ENCODE results near the gene LAD1. TPM values are rescaled to one million over a fixed set of nuclear protein-coding genes. Genes with fewer than 3 reads are reported as not detected.

Gene LAD1
- total RNA-seq, 1 donor from 2014 or later = 1.2 TPM

DNA sequence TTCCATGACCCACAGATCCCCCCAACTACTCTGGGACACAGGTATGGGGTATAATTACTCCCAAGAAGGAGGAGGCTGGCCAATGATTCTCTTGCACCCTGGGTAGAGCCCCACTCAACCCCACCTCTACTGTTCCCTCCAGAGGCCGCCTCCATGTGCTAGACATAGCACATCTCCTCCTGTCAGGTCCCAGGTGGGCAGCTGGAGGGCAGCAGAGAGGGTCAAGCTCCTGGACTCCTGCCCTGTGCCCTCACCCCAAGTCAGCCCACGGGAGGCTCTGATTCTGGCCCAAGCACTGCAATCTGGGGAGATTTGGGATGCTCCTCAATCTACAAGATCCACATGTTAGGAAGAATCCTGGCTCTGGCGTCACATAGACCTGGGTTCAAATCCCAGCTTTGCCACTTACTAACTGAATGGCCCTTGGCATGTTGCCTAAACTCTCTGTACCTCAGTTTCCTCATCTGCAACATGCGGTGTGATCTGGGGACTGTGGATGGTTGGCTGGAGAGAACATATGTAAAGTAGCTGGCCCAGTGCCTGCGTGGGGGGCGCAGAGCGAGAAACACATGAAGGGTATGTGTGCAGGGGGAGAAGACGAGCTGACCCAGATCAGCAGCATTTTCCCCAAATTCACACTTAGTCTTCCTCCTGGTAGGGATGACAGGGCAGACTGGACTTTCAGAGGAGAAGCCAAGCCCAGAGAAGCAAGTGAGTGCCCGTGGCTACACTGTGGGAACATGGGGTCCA lies 44.8 kb downstream of the LAD1 start:
- H3K27me3 ChIP-seq (ENCODE audit: insufficient read depth, low read length) = peaks cover 18% of the 10 kb centered on the region
- H3K4me2 ChIP-seq (ENCODE audit: low read length) = no peak overlapping the region
- no peaks in the 10 kb centered on the region for H4K20me1 ChIP-seq (ENCODE audit: insufficient read depth, low read length)
- no peak for TF ChIP-seq CTCF (IDR thresholded peaks at IDR 0.05; ENCODE audit: insufficient read depth, low read depth, low read length)
- no peak for TF ChIP-seq EZH2 (IDR thresholded peaks at IDR 0.05; ENCODE audit: insufficient read depth, low read length)
- H3K9ac ChIP-seq (ENCODE audit: low read length) = no peak overlapping the region
- Mint-ChIP-seq H3K27ac (ENCODE audit: unreplicated experiment) (no peak overlapping the region), H3K4me3 (ENCODE audit: unreplicated experiment) (no peak overlapping the region), H3K36me3 (ENCODE audit: low read depth, unreplicated experiment) (peaks cover 4% of the 10 kb centered on the region), H3K9me3 (ENCODE audit: unreplicated experiment) (no peaks in the 10 kb centered on the region), H3K27me3 (ENCODE audit: low read depth, unreplicated experiment) (peaks cover 54% of the 10 kb centered on the region), H3K4me1 (ENCODE audit: low read depth, unreplicated experiment) (peaks cover 11% of the 10 kb centered on the region)
- H3K79me2 ChIP-seq (ENCODE audit: insufficient read depth, low read length) = no peaks in the 10 kb centered on the region
- no peaks in the 10 kb centered on the region for H3K9me3 ChIP-seq (ENCODE audit: insufficient read depth, low read depth, low read length)
- DNase-seq (ENCODE audit: low read depth) (no peak), FAIRE-seq (no peak)
- H2AFZ ChIP-seq (ENCODE audit: low read depth, low read length) = no peak overlapping the region
- H3K36me3 ChIP-seq (ENCODE audit: insufficient read depth, low read length) = no peaks in the 10 kb centered on the region
- H3K4me3 ChIP-seq (ENCODE audit: insufficient read depth, low read depth, low read length) = no peak overlapping the region
- H3K27ac ChIP-seq (ENCODE audit: low read depth, low read length) = no peak overlapping the region
- no peaks in the 10 kb centered on the region for H3K4me1 ChIP-seq (ENCODE audit: insufficient read depth, low read length)

DNA sequence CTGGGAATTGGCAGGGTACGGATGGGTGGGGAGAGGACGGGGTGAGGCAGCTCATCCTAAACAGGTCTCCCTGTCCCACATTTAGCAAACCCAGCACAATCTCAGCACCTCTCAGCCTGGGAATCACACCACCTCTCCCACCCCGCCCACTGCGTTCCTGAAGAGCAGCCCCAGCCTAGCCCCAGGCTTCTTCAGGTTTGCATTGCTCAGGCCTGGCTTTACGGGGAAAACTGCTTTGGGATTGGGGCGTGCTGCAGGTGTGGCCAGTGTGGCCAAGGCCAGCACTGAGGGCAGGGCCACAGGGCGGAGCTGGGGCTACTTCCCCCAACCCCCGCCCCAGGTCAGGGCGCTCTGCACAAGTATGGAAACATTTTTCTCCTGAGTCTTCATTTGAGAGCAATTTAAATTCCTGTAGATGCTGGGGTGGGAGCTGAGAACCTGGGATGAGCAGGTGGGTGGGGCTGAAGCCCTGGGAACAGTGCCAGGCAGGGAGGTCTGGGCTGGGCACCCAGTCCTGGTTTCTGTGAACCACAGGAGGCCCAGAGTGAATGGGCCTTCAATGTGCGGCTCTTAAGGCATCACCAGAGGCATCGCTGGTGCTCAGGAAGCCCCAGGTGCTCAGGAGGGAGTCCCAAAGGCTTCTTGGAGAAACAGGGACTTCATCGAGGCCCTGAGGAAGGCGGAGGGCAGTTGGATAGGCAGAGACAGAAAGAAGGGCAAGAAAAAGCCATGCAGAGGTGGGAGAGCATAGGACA lies 45.8 kb downstream of the LAD1 start:
- Histone ChIP-seq H3K36me3 (ENCODE audit: insufficient read depth, low read length) (no peaks in the 10 kb centered on the region), H3K4me2 (ENCODE audit: low read length) (no peak overlapping the region), H3K27me3 (ENCODE audit: insufficient read depth, low read length) (peaks cover 18% of the 10 kb centered on the region), H3K4me1 (ENCODE audit: insufficient read depth, low read length) (no peaks in the 10 kb centered on the region), H2AFZ (ENCODE audit: low read depth, low read length) (no peak overlapping the region), H3K27ac (ENCODE audit: low read depth, low read length) (no peak overlapping the region), H3K9me3 (ENCODE audit: insufficient read depth, low read depth, low read length) (no peaks in the 10 kb centered on the region), H3K79me2 (ENCODE audit: insufficient read depth, low read length) (no peaks in the 10 kb centered on the region), H3K9ac (ENCODE audit: low read length) (no peak overlapping the region), H3K4me3 (ENCODE audit: insufficient read depth, low read depth, low read length) (no peak overlapping the region), H4K20me1 (ENCODE audit: insufficient read depth, low read length) (no peaks in the 10 kb centered on the region)
- H3K27ac Mint-ChIP-seq (ENCODE audit: unreplicated experiment) = no peak overlapping the region
- H3K4me1 Mint-ChIP-seq (ENCODE audit: low read depth, unreplicated experiment) = peaks cover 2% of the 10 kb centered on the region
- no peaks in the 10 kb centered on the region for H3K9me3 Mint-ChIP-seq (ENCODE audit: unreplicated experiment)
- no peak for FAIRE-seq
- TF ChIP-seq CTCF (IDR thresholded peaks at IDR 0.05; ENCODE audit: insufficient read depth, low read depth, low read length) (no peak), EZH2 (IDR thresholded peaks at IDR 0.05; ENCODE audit: insufficient read depth, low read length) (no peak)
- H3K27me3 Mint-ChIP-seq (ENCODE audit: low read depth, unreplicated experiment) = peaks cover 54% of the 10 kb centered on the region
- no peak for DNase-seq (ENCODE audit: low read depth)
- H3K36me3 Mint-ChIP-seq (ENCODE audit: low read depth, unreplicated experiment) = peaks cover 4% of the 10 kb centered on the region
- H3K4me3 Mint-ChIP-seq (ENCODE audit: unreplicated experiment) = no peak overlapping the region

Data from astrocyte (in vitro differentiated cells and primary cell).